Parathyroid adenoma (tissue), 2 donors: ENCODE data around the gene ZNF630.
"Not testable (repeated sequence)": the region's sequence is repeated elsewhere in the genome, so short reads cannot be mapped to it uniquely, and the experiment has no call there.

Experiments
- H2AFZ ChIP-seq: fragments of 300-600 bp; sonication (generic); one replicate; pipeline ENCODE4 v1.7.0; 2017; ENCODE audit warnings: antibody characterized with exemption, mild to moderate bottlenecking
- H3K27ac ChIP-seq: fragments of 300-600 bp; sonication (generic); one replicate; pipeline ENCODE4 v1.7.0; 2017
- H3K27me3 ChIP-seq: fragments of 300-600 bp; sonication (generic); one replicate; pipeline ENCODE4 v1.7.0; 2017; ENCODE audit warnings: low read length; ENCODE audit not compliant: control insufficient read depth, insufficient read depth
- H3K36me3 ChIP-seq: fragments of 300-600 bp; sonication (generic); one replicate; pipeline ENCODE4 v1.7.0; 2017; ENCODE audit warnings: low read length; ENCODE audit not compliant: control insufficient read depth, insufficient read depth
- H3K4me1 ChIP-seq: fragments of 300-600 bp; sonication (generic); one replicate; pipeline ENCODE4 v1.7.0; 2017; ENCODE audit warnings: control low read depth
- H3K4me2 ChIP-seq: fragments of 300-600 bp; sonication (generic); one replicate; pipeline ENCODE4 v1.7.0; 2017; ENCODE audit warnings: low read length
- H3K4me3 ChIP-seq: fragments of 300-600 bp; sonication (generic); one replicate; pipeline ENCODE4 v1.7.0; 2017; ENCODE audit warnings: low read depth, low read length
- H3K79me2 ChIP-seq: fragments of 300-600 bp; sonication (generic); one replicate; pipeline ENCODE4 v1.7.0; 2017; ENCODE audit warnings: control low read depth
- H3K9ac ChIP-seq: fragments of 300-600 bp; sonication (generic); one replicate; pipeline ENCODE4 v1.7.0; 2017; ENCODE audit warnings: mild to moderate bottlenecking
- H3K9me3 ChIP-seq: fragments of 300-600 bp; sonication (generic); one replicate; pipeline ENCODE4 v1.7.0; 2017; ENCODE audit warnings: low read length; ENCODE audit not compliant: control insufficient read depth
- CTCF ChIP-seq: fragments of 300-600 bp; sonication (generic); IDR thresholded peaks from one replicate; pipeline ENCODE4 v1.7.0; 2017; ENCODE audit warnings: antibody characterized with exemption, mild to moderate bottlenecking
- donor health status: primary hyperparathyroidism.

Gene ZNF630

GRCh38 chrX:48035891-48036290 is 35.5 kb downstream of the ZNF630 start:
- H3K27me3 ChIP-seq, result no peaks in the 10 kb centered on the region
- H3K4me2 ChIP-seq, result no peak overlapping the region
- no peak overlapping the region for H3K9ac ChIP-seq
- no peak overlapping the region for H3K27ac ChIP-seq
- H2AFZ ChIP-seq, result no peak overlapping the region
- TF ChIP-seq CTCF, result no peak
- H3K4me1 ChIP-seq, result no peaks in the 10 kb centered on the region
- H3K9me3 ChIP-seq, result no peaks in the 10 kb centered on the region
- H3K79me2 ChIP-seq, result no peaks in the 10 kb centered on the region
- H3K36me3 ChIP-seq, result no peaks in the 10 kb centered on the region
- H3K4me3 ChIP-seq, result no peak overlapping the region

- not testable (repeated sequence) for H3K4me3 ChIP-seq, H3K27ac ChIP-seq, H2AFZ ChIP-seq, H3K9me3 ChIP-seq, H3K27me3 ChIP-seq, H3K36me3 ChIP-seq, H3K4me1 ChIP-seq, H3K79me2 ChIP-seq, H3K9ac ChIP-seq, H3K4me2 ChIP-seq
Measured at GRCh38 chrX:48030641-48031173, 40.7 kb downstream of the ZNF630 start.

GRCh38 chrX:48030237-48030636 is 41.2 kb downstream of the ZNF630 start:
- Histone ChIP-seq H3K9ac (no peak overlapping the region), H3K27ac (no peak overlapping the region), H3K4me2 (no peak overlapping the region), H3K27me3 (no peaks in the 10 kb centered on the region), H3K4me3 (no peak overlapping the region), H3K79me2 (no peaks in the 10 kb centered on the region), H3K4me1 (no peaks in the 10 kb centered on the region), H3K9me3 (no peaks in the 10 kb centered on the region), H3K36me3 (no peaks in the 10 kb centered on the region), H2AFZ (no peak overlapping the region)
- no peak for TF ChIP-seq CTCF

GRCh38 chrX:48028091-48028490 is 43.3 kb downstream of the ZNF630 start:
- Histone ChIP-seq H3K4me3 (no peak overlapping the region), H3K4me2 (no peak overlapping the region), H3K36me3 (no peaks in the 10 kb centered on the region), H3K9ac (no peak overlapping the region), H3K79me2 (no peaks in the 10 kb centered on the region), H3K27me3 (no peaks in the 10 kb centered on the region), H2AFZ (no peak overlapping the region), H3K27ac (no peak overlapping the region), H3K4me1 (no peaks in the 10 kb centered on the region), H3K9me3 (no peaks in the 10 kb centered on the region)
- TF ChIP-seq CTCF, result no peak

- H3K4me1 ChIP-seq, H3K4me3 ChIP-seq, H3K9me3 ChIP-seq, H3K27ac ChIP-seq, H3K27me3 ChIP-seq, H3K9ac ChIP-seq, H3K79me2 ChIP-seq, H3K4me2 ChIP-seq, H2AFZ ChIP-seq, H3K36me3 ChIP-seq: not testable (repeated sequence)
Measured at GRCh38 chrX:48027545-48027944, 43.9 kb downstream of the ZNF630 start.

GRCh38 chrX:48025561-48025960 is 45.9 kb downstream of the ZNF630 start:
- Histone ChIP-seq H3K4me3 (no peak overlapping the region), H3K27ac (no peak overlapping the region), H3K9me3 (no peaks in the 10 kb centered on the region), H3K79me2 (no peaks in the 10 kb centered on the region), H3K4me2 (no peak overlapping the region), H3K27me3 (no peaks in the 10 kb centered on the region), H2AFZ (no peak overlapping the region), H3K9ac (no peak overlapping the region), H3K36me3 (no peaks in the 10 kb centered on the region), H3K4me1 (no peaks in the 10 kb centered on the region)
- TF ChIP-seq CTCF, result peak; percentile 57
